Stimulated activated CD4-positive, alpha-beta T cell treated with anti-CD3 and anti-CD28 coated beads, Interleukin-15, amount 100 ng/mL, for 1 hour (primary cell): Measurements from ENCODE around the gene DDAH1.

Experiments
- DNase-seq, 2 donors: peaks; one replicate each; pipeline ENCODE4 v3.0.0-alpha.2; 2020; ENCODE audit warnings: low read depth in 1 of 2, low spot score in 1 of 2

The DDAH1 gene

DNA sequence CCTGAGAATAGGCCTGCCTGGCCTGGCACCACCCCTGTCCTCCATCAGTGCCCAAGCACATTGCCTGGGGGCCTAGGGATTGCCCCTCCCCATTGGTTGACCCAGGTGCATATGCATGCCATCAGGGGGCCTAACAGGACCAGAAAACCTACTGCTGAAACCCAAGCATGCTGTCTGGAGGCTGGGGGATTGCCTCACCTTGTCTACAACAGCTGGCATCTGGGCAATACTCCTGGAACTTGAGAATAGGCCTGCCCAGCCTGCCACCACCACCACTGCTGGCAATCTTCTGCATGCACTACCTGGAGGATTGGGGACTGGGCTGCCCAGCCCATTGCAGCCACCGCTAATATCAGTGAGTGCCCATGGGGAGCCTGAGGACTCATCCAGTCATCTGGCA is 132.4 kb downstream of the DDAH1 start:
- no peak for DNase-seq

DNA sequence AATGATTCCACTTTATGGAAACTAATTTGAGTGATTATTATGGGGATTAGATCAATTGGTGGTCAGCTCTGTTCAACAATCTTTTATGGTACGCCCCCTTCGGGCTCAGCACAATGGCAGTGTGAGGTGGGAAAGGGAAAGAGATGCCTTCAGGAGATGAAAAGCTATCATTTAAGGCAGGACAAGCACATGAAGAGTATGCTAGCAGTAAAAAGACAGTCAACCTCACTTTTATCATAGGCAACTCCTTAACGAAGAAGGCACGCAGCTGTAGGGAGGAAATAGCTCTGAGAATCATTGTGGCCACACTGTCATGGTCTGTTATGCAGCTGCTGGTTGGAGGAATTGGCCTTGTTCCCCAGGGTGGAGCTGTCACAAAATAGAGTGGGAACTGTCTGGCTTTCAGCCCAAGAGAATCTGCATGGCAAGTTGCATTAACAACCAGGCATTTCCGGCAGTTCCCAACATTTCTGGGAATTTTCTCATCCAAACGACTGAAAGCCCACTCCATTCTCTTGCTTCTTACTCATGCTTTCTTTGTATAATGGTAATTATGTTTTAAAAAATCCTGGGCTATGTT is 134.2 kb downstream of the DDAH1 start:
- DNase-seq: no peak

DNA sequence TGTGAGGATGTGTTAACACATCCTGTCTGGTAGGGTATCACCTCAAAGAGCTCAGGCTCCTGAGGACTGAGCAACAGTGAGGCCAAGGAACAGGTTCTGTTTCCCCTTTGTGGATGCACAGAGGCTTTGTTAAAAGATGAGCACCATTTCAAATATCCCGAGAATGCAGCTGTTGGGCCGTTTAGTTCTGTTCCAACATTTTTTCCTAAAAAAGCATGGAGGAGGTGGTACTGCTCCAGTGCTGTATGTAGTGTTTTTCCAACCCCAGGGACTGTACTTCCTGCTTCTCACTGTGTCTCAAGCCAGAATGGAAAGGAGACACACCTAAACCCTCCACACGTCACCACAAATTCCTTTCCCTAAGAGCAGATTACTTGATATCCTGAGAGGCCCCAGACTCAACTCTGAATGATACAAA is 134.7 kb downstream of the DDAH1 start:
- no peak for DNase-seq

DNA sequence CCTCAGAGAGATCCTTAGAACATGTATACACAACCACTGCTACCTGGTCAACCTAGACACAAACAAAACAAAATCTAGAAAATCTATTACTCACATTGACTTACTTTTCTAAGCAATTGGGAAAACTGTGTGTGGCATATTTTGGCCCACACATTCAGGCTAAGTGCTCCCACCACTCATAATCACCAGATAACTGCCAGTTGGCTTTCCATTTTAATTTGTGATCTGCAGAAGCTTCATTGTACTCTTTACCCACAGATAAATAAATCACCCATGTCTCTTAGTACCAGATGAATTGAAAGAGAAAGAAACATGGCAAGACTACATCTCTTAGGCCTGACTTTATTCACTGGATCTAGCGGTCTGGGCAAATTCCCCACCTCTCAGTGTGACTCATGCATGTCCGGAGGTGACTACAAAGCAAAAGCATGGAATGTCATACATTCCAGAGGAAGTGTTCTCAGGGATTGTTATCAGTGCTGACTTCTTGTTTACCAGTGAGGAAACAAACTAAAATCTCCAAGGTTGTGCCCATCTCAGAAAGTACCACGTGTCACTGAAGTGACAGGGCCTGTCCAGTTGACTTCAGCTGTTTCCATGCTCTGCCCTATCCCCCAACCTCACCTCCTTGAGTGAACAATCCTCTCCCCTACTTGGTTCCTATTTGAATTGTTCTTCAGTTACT is 136.1 kb downstream of the DDAH1 start:
- no peak for DNase-seq

DNA sequence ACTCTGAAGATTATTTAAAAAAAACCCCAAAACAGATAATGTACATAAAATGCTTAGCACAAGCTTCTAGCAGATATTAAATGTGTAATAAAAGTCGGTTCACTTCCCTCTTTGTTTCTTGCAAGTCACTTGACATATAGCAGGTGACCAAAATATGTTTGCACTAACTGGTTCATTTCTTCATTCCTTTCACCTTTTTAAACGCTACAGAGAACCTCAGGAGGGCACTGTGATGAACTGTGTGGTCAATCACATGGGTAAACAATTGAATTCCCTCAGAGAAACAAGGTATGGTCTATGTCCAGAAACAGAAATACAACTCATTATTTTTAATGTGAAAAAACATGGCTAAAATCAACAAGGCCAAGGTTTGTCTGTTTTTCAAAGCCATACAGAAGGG is 137.2 kb downstream of the DDAH1 start:
- no peak for DNase-seq

DNA sequence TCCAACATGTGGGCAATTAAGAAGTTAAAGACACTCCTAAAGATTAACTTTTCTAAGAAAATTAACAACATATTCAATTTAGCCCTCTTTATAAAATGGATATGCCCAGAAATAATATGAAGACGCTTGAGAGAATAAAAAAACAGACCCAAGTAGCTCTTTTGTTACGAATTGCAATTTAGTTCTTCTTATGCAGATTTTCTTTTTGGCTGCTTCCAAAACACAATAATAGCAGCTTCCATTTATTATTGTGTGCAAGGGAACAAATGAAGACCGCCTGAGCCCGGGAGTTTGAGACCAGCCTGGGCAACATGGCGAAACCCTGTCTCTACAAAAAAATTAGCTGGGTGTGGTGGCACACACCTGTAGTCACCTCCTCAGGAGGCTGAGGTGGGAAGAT is 138.1 kb downstream of the DDAH1 start:
- DNase-seq: no peak

DNA sequence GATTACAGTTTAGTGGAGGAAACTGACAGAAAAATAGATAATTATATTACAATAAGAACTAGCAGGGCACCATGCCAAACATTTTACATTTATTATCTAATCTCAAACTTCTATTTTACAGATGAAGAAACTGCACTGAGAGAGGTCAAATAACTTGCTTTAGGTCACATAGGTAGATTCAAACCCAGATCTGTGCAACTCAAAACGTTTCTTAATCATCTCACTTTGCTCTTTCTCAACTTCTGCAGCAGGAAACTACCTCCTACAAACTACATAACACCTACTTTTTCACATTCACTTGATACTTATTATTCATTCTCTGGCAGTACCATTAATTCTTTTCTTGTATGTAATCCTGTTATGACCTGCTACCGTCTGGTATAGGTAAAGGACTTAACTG is 138.6 kb downstream of the DDAH1 start:
- DNase-seq: no peak

DNA sequence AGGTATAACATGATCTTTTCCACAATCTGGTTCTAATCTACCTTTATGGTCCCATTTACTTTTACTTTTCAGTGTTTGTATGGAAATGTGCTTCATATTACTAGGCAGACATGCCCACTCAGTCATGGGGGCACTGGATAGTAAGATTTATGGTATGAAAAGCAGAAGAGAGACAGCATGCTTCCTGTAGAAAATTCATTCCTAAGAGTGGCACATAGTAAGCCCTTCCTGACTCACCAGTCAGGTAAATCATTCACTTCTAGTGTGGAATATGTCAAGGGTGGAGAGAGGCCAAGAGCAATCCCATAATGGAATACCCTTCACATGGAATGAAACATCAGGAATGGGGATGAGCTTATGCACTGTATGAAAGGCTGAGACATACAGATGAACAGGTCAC is 139.0 kb downstream of the DDAH1 start:
- no peak for DNase-seq

DNA sequence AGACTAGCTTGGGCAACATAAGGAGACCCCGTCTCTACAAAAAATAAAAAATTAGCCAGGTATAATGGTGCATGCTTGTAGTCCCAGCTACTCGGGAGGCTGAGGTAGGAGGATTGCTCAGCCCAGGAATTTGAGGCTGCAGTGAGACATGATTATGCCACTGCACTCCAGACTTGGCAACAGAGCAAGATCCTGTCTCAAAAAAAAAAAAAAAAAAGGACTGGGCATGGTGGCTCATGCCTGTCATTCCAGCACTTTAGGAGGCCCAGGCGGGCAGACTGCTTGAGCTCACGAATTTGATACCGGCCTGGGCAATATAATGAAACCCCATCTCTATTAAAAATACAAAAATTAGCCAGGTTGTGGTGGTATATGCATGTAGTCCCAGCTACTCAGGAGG is 141.2 kb downstream of the DDAH1 start:
- DNase-seq: no peak

DNA sequence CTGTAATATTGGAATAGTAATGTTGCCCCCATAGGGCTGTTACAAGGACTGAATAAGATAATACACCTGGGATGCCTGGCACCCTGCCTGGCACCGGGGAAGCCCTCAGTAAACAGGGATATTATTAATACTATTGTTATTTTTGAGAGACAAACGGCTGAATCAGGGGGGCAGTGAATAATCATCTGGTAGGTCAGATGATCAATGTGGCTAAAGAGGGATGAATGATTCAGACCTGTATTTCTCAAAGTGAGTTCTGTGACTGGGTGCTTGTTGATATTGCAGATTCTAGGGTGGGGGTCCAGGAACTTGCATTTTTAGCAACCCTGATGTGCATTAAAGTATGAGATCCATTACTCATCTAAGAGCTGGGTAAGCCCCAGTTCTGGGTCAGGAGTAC is 142.3 kb downstream of the DDAH1 start:
- DNase-seq: no peak

DNA sequence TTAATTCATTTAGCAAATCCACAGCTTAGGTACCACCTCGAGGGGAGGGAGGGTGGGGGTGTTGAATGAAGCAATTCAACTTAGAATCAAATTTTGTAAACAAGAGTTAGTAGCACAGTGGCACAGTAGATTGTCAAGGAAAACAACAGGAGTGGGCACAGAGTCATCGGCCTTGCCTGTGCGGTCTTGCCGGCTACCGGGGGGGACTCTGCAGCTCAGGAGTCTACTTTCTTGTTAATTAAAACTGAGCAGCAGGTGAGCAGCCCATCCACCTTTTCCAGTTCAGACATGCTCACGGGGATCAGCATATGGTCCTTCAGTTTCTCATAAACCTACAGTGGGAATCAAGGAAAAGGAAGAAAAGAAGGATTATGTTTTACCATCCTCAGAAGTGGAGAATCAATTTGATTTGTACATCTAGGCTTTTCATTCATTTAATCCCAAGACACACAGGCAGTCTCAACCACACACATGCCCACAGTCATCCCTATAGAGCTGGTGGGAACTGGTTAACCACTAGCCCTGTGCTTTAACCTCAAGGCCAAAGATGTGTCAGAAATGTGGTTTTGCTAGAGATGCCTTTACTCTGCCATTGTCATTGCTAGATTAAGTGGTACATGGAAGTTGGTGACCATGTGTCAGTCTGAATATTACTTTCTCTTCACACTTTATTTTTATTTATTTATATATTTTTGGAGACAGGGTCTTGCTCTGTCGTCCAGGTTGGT is 143.6 kb downstream of the DDAH1 start:
- no peak for DNase-seq

DNA sequence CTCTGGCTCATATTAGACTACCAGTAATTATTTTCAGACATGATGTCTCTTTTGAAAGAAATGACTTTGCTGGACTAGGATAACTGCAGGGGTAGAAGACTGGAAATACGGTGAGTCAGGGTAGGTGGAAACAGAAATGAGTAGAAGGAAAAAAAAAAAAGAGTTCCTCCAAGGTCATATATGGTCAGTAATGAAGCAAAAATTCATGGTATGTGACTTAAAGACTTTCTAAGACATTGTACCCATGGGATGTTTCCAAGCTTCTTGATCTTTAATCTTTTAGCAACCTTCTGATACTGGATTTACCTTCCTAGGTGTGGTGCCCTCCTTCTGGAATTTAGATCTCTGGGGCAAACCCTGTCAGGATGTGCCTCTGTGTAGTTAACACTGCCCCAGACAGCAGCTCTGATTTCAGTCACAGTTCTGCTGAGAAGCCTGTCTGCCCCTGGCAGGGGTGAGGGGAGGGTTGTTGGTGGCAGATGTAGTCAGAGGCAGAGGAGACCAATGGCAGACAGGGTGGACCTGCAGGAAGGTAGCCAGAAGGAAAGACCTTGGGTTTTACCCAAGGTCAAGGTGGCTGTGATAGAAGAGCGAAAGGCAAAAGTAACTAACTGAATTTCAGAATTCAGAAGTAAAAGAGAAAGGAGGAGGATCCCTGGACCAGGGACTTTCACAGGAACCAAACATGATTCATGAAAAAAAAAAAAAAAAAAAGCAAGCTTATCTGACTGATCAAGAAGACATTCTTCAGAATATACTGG is 144.4 kb downstream of the DDAH1 start:
- no peak for DNase-seq

DNA sequence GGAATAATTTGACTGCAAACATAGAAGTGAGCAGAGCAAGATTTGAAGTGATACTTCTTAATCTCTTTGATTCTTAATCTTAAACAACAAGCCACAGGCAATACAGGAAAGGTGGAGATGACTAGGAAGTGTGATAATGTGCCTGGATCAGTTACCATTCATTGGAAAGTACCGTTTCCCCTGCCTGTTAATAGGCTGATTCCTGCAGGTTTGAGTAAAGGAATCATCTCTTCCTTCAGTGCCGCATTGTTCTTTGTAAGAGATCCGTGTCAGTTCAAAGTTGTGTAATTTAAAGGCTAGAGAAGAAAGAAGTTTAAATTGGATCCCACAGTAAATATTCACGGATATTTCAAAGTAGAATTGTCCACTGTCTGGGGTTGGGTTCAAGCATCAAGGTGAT is 145.0 kb downstream of the DDAH1 start:
- DNase-seq: no peak

DNA sequence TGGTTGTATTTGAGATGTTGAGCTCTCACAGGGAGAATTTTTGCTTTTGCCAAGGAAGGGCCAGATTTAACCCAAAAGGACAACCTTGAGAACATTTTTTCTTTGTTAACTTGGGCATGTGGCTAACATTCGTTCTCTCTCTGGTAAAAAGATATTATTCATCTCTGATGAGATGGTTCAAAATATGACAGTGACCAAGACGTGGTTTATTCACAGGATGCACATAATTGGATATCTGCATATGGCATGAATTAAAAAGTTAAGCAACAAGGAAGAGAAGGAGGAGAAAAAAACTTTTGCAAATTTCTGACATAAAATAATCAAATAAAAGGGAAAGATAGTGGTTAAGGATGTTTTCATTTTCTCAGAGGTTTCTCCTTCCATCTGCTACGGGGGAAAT is 145.5 kb downstream of the DDAH1 start:
- no peak for DNase-seq

DNA sequence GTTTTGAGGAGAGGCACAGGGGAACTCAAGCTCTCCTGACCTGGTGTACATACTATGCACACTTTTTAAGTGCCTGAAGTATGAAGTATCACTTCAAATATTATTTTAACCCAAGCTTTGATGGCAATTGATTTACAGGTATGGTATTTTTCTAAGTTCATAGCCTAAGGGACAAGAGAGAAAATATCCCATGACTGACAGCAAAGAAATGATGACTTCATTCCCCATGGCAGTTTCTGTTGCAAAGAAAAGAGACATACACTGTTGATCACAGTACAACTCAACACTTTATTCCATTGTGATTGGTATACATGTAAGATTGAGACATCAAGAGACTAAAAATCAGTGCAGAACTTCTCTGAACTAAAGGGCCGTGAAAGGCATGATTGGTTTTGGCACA is 146.7 kb downstream of the DDAH1 start:
- no peak for DNase-seq

DNA sequence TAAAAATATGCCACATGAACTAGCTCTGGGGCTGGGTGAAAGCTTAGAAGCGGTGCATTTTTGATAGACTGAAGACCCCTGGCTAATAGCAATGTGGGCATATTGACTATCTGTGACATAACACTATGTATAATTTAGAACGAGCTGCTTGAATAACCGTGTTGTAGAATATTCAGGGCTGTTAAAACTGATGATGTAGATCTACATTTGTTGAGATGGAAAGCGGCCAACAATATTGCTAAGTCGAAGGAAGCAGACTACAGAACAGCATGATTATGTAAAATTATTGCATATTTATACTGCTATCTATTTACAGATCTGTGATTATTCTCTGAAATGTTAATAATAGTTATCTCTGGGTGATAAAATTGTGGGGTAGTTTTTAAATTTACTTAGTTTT is 147.4 kb downstream of the DDAH1 start:
- no peak for DNase-seq

DNA sequence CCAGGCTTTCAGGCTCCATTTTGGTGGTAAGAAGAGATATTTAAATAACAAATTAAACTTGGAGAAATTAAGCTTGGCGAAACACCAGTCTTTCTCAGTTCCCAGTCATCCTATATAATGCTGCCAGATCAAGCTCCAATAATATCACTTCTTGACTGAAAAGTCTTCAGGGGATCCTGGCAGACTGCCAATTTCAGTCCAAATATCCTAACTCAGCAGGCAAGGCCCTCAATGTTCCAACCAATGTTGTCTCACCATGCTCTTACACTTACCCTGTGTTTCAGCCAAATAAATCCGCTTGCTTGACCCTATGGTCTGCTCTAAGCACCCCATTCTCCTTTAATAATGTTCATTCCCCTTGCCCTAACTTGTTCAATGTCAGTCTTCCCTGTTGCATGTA is 148.6 kb downstream of the DDAH1 start:
- DNase-seq: no peak

DNA sequence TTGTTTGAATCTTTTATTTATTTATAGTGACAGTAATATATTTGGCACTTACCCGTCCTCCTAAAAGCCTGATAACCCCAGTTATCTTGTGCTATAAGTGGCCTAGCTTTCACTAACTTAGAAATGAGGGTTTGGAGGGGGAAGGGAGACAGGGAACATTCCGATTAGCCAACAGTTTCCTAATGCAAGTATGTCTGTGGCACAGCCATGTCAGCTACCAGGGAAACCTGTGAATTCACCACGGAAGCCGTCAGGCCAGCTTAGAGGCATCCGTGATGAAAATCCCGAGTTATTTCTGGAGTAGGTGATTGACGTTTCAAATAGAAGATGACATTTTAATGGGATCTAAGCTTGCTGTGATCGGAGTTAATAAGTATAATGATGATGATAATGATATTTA is 149.2 kb downstream of the DDAH1 start:
- no peak for DNase-seq

DNA sequence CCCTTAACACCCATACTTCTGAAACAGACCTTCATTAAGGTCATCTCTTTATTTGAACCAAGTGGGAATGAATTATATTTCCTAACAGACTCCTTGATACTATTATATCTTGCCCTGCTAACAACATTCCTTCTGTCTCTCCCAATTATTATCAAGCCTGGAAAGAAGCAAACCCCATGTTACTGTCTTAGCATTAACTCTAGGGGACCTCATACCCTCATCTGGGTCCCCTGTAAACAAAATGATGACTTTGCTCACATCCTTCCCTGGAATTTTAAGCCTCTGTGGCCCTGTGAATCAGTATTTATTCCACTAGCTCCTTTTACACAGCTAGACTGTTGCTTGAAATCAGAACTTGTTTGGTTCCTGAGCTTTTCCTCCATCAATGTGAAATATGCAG is 150.2 kb downstream of the DDAH1 start:
- no peak for DNase-seq

DNA sequence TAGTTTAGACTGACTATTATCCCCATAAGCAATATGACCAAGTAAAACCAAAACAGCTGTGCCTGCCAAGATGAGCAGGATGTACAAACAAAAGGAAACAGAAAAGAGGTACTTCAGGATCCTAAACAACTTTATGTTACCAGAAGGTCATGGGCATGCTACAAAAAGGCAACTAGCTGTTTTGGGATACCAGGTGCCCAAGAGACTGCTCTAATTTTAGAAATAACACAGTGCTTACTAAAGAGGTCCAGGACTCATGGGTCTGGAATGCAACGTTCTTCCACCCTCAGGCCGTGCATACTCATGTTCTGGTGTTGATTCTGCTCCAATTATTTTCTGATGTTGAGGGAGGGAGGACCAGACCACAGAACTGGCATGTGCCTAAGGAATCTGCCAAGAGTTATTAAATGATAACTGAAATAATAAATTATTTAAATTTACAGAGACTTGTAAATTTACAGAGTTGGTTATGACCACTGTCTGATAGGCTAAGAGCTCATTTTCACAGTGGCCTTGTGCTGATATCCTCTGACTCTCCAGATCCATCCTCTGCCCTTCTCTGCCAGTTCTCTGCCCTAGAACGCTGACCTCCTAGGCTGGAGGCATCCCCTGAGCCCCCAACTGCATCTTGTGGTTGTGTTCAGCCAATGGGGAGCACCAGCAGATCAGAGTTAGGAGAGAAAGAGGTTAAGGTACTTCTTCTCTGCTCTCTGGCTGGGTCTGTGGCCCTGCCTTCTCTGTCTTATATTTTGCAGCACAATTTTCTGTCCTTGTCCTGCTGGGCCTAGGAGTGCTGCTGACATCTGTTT is 150.9 kb downstream of the DDAH1 start:
- DNase-seq: no peak

DNA sequence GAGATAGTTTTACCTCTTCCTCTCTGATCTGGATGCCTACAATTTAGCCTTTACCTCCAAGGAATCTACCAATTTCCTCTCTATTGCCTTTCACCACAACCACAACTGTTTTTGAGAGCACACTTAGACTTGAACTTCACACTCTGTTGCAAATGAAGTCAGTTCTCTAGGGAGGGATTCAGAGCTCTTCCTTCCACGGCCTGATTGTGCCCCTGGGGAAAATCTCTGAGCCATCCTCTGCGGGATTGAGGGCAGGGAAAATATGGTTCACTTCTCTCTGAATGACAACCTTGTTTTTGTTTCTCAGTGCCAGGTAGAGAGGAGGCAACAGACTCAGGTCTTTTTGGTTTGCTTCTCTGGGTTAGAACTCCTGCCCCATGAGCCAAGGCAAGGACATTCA is 153.1 kb downstream of the DDAH1 start:
- no peak for DNase-seq
